ENCODE data around the gene FBXO41.

FBXO41 gene

GRCh38 chr2:73258186-73258912, 25.9 kb downstream of the FBXO41 start:
- Mint-ChIP-seq H3K27me3 (ENCODE audit: low read depth) (no peaks in the 10 kb centered on the region), H3K27ac (no peak overlapping the region), H3K9me3 (no peaks in the 10 kb centered on the region), H3K36me3 (ENCODE audit: low read depth) (peaks cover 2% of the 10 kb centered on the region), H3K4me3 (no peak overlapping the region), H3K4me1 (no peaks in the 10 kb centered on the region)
- TF ChIP-seq CTCF (IDR thresholded peaks at IDR 0.05; ENCODE audit: unreplicated experiment in 3 of 3), result no peak

GRCh38 chr2:73257425-73258125, 26.7 kb downstream of the FBXO41 start:
- Mint-ChIP-seq H3K27me3 (ENCODE audit: low read depth) (no peaks in the 10 kb centered on the region), H3K4me3 (no peak overlapping the region), H3K4me1 (no peaks in the 10 kb centered on the region), H3K9me3 (no peaks in the 10 kb centered on the region), H3K27ac (no peak overlapping the region), H3K36me3 (ENCODE audit: low read depth) (peaks cover 9% of the 10 kb centered on the region)
- no peak for TF ChIP-seq CTCF (IDR thresholded peaks at IDR 0.05; ENCODE audit: unreplicated experiment in 3 of 3)

GRCh38 chr2:73257021-73257420, 27.3 kb downstream of the FBXO41 start:
- H3K36me3 Mint-ChIP-seq (ENCODE audit: low read depth), result peaks cover 13% of the 10 kb centered on the region
- H3K4me3 Mint-ChIP-seq, result no peak overlapping the region
- no peaks in the 10 kb centered on the region for H3K4me1 Mint-ChIP-seq
- TF ChIP-seq CTCF (IDR thresholded peaks at IDR 0.05; ENCODE audit: unreplicated experiment in 3 of 3), result no peak
- H3K27me3 Mint-ChIP-seq (ENCODE audit: low read depth), result no peaks in the 10 kb centered on the region
- no peaks in the 10 kb centered on the region for H3K9me3 Mint-ChIP-seq
- no peak overlapping the region for H3K27ac Mint-ChIP-seq

- peaks cover 15% of the 10 kb centered on the region for H3K36me3 Mint-ChIP-seq (ENCODE audit: low read depth)
- no peak overlapping the region for H3K4me3 Mint-ChIP-seq
- no peak for TF ChIP-seq CTCF (IDR thresholded peaks at IDR 0.05; ENCODE audit: unreplicated experiment in 3 of 3)
- no peaks in the 10 kb centered on the region for H3K4me1 Mint-ChIP-seq
- no peaks in the 10 kb centered on the region for H3K27me3 Mint-ChIP-seq (ENCODE audit: low read depth)
- H3K9me3 Mint-ChIP-seq, result no peaks in the 10 kb centered on the region
- H3K27ac Mint-ChIP-seq, result no peak overlapping the region
These were observed 27.7 kb downstream of the FBXO41 start for GRCh38 chr2:73256618-73256922.

- TF ChIP-seq CTCF (IDR thresholded peaks at IDR 0.05; ENCODE audit: unreplicated experiment in 3 of 3), result no peak
- Mint-ChIP-seq H3K27ac (no peak overlapping the region), H3K36me3 (ENCODE audit: low read depth) (peaks cover 17% of the 10 kb centered on the region), H3K27me3 (ENCODE audit: low read depth) (no peaks in the 10 kb centered on the region), H3K4me3 (no peak overlapping the region), H3K9me3 (no peaks in the 10 kb centered on the region), H3K4me1 (no peaks in the 10 kb centered on the region)
These were observed 28.2 kb downstream of the FBXO41 start for GRCh38 chr2:73255907-73256617.
